DOHH2 (cell line): ENCODE measurements around the gene LSM3.

ENCODE experiments used
- CTCF ChIP-seq: fragments of 200-600 bp; sonication (generic); IDR thresholded peaks from one replicate; pipeline ENCODE4 v1.5.1; 2014; ENCODE audit warnings: antibody characterized with exemption, mild to moderate bottlenecking, low read depth, low read length; ENCODE audit not compliant: poor library complexity, severe bottlenecking
- EZH2phosphoT487 ChIP-seq: fragments of 200-600 bp; sonication (generic); IDR thresholded peaks from 2 replicates; pipeline ENCODE4 v1.6.1; 2017; ENCODE audit warnings: borderline replicate concordance, mild to moderate bottlenecking, antibody characterized with exemption, low read length, moderate library complexity, mixed read lengths

- TF ChIP-seq CTCF (no peak), EZH2phosphoT487 (no peak)
Measured at GRCh38 chr3:14169435-14169834, 9.2 kb upstream of the LSM3 start.
